ENCODE data around the gene NPAP1. TPM values are rescaled to one million over a fixed set of nuclear protein-coding genes. Genes with fewer than 3 reads are reported as not detected.

NPAP1 gene
- polyA plus RNA-seq, 1 donor from 2014 or later: 0.10 TPM

DNA sequence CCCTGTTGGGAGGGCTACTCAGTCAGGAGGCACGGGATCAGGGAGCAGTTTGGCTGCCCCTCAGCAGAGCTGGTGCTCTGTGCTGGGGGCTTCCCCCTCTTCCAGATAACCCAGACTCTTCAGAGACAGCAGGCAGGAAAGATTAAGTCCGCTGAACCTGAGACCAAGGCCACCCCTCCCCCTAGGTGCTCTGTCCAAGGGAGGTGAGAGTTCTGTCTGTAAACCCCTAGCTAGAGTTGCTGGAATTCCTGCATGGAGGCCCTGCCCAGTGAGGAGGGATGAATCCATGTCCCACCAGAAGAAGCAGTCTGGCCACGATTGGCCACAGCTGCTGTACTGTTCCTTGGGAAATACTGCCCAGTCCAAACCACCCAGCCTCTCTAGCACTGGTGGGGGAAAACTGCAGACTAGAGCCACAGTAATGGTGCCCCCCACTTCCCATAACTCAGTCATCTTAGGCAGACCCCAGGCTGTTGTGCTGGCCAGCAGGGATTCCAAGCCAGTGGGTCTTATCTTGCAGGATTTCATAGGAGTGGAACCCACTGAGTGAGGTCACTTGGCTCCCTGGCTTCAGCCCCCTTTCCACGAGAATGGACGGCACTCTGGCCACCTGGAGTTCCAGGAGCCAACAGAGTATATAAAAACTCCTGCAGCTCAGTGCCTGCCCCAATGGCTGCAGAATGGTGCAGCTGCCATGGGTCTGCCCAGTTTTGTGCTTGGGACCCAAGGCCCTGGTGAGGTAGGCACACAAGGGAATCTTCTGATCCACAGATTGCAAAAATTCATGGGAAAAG lies 42.9 kb downstream of the NPAP1 start:
- Histone ChIP-seq H3F3A (ENCODE audit: insufficient read depth, low read length, poor library complexity, severe bottlenecking) (no peaks in the 10 kb centered on the region), H3K27ac (ENCODE audit: low read length) (no peak overlapping the region), H3K4me3 (ENCODE audit: low read length) (no peak overlapping the region), H3K9me3 (ENCODE audit: low read length) (no peaks in the 10 kb centered on the region), H2AFZ (ENCODE audit: low read depth, low read length) (no peak overlapping the region), H3K79me2 (replicated peaks; ENCODE audit: insufficient read depth, low read length) (no peaks in the 10 kb centered on the region), H4K20me1 (ENCODE audit: insufficient read depth) (no peaks in the 10 kb centered on the region), H3K27me3 (ENCODE audit: insufficient read depth, low read depth, low read length) (no peaks in the 10 kb centered on the region), H3K4me2 (ENCODE audit: low read length) (no peak overlapping the region), H3K9me2 (ENCODE audit: insufficient read depth, low read length) (no peaks in the 10 kb centered on the region), H3K36me3 (ENCODE audit: insufficient read depth, low read length) (no peaks in the 10 kb centered on the region), H3K9ac (ENCODE audit: low read length) (no peak overlapping the region)
- TF ChIP-seq, protein P1, sequence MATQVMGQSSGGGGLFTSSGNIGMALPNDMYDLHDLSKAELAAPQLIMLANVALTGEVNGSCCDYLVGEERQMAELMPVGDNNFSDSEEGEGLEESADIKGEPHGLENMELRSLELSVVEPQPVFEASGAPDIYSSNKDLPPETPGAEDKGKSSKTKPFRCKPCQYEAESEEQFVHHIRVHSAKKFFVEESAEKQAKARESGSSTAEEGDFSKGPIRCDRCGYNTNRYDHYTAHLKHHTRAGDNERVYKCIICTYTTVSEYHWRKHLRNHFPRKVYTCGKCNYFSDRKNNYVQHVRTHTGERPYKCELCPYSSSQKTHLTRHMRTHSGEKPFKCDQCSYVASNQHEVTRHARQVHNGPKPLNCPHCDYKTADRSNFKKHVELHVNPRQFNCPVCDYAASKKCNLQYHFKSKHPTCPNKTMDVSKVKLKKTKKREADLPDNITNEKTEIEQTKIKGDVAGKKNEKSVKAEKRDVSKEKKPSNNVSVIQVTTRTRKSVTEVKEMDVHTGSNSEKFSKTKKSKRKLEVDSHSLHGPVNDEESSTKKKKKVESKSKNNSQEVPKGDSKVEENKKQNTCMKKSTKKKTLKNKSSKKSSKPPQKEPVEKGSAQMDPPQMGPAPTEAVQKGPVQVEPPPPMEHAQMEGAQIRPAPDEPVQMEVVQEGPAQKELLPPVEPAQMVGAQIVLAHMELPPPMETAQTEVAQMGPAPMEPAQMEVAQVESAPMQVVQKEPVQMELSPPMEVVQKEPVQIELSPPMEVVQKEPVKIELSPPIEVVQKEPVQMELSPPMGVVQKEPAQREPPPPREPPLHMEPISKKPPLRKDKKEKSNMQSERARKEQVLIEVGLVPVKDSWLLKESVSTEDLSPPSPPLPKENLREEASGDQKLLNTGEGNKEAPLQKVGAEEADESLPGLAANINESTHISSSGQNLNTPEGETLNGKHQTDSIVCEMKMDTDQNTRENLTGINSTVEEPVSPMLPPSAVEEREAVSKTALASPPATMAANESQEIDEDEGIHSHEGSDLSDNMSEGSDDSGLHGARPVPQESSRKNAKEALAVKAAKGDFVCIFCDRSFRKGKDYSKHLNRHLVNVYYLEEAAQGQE (IDR thresholded peaks at IDR 0.05; ENCODE audit: borderline replicate concordance): no peak
- TF ChIP-seq POLR2AphosphoS5 (IDR thresholded peaks at IDR 0.05) (no peak), SMC3 (conservative IDR thresholded peaks at IDR 0.05; ENCODE audit: poor library complexity) (no peak), EZH2 (IDR thresholded peaks at IDR 0.05; ENCODE audit: borderline replicate concordance, insufficient read depth, low read length, poor library complexity, severe bottlenecking) (no peak)

DNA sequence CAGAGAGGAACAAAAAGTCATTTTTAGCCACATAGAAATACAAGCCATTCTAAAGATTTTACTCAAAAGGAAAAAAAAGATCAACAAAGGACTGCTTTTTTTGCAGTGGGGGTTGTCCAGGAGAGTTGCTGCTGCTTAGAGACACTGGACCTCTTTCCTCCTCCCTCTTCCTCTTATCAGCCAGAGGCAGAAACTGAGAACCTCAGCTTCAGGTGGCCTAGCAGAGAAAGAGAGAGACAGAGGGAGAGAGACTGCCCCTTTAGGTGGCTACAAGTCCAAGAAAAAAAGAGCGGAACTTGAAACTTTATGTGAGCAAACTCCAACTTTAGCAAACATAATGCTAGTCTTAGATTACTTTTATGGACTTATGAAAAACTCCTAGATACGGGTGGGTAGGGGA lies 54.2 kb downstream of the NPAP1 start:
- Histone ChIP-seq H3K4me2 (ENCODE audit: low read length) (no peak overlapping the region), H3K79me2 (replicated peaks; ENCODE audit: insufficient read depth, low read length) (no peaks in the 10 kb centered on the region), H3K9me2 (ENCODE audit: insufficient read depth, low read length) (no peaks in the 10 kb centered on the region), H3K9me3 (ENCODE audit: low read length) (no peaks in the 10 kb centered on the region), H3K36me3 (ENCODE audit: insufficient read depth, low read length) (no peaks in the 10 kb centered on the region), H3F3A (ENCODE audit: insufficient read depth, low read length, poor library complexity, severe bottlenecking) (no peaks in the 10 kb centered on the region), H3K27me3 (ENCODE audit: insufficient read depth, low read depth, low read length) (no peaks in the 10 kb centered on the region), H3K4me3 (ENCODE audit: low read length) (no peak overlapping the region), H3K9ac (ENCODE audit: low read length) (no peak overlapping the region), H4K20me1 (ENCODE audit: insufficient read depth) (no peaks in the 10 kb centered on the region), H3K27ac (ENCODE audit: low read length) (no peak overlapping the region), H2AFZ (ENCODE audit: low read depth, low read length) (no peak overlapping the region)
- TF ChIP-seq EP300 (conservative IDR thresholded peaks at IDR 0.05; ENCODE audit: poor library complexity, severe bottlenecking) (no peak), TAF1 (IDR thresholded peaks at IDR 0.05; ENCODE audit: low read depth) (no peak), MXI1 (conservative IDR thresholded peaks at IDR 0.05; ENCODE audit: poor library complexity, severe bottlenecking) (no peak), EZH2 (IDR thresholded peaks at IDR 0.05; ENCODE audit: borderline replicate concordance, insufficient read depth, low read length, poor library complexity, severe bottlenecking) (no peak), SMC3 (conservative IDR thresholded peaks at IDR 0.05; ENCODE audit: poor library complexity) (no peak), RAD21 (conservative IDR thresholded peaks at IDR 0.05) (no peak), POLR2AphosphoS5 (IDR thresholded peaks at IDR 0.05) (no peak)
- TF ChIP-seq, protein P1 (IDR thresholded peaks at IDR 0.05; ENCODE audit: borderline replicate concordance): no peak
- TF ChIP-seq, protein P2, sequence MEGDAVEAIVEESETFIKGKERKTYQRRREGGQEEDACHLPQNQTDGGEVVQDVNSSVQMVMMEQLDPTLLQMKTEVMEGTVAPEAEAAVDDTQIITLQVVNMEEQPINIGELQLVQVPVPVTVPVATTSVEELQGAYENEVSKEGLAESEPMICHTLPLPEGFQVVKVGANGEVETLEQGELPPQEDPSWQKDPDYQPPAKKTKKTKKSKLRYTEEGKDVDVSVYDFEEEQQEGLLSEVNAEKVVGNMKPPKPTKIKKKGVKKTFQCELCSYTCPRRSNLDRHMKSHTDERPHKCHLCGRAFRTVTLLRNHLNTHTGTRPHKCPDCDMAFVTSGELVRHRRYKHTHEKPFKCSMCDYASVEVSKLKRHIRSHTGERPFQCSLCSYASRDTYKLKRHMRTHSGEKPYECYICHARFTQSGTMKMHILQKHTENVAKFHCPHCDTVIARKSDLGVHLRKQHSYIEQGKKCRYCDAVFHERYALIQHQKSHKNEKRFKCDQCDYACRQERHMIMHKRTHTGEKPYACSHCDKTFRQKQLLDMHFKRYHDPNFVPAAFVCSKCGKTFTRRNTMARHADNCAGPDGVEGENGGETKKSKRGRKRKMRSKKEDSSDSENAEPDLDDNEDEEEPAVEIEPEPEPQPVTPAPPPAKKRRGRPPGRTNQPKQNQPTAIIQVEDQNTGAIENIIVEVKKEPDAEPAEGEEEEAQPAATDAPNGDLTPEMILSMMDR (IDR thresholded peaks at IDR 0.05; ENCODE audit: poor library complexity, severe bottlenecking): no peak
